IPS-15b (cell line): ENCODE data around the gene RFX5.

ENCODE experiments used
- H3K27me3 ChIP-seq: one replicate; pipeline ENCODE4 v1.6.1; 2013; ENCODE audit warnings: low read length; ENCODE audit not compliant: control insufficient read depth, insufficient read depth
- H3K36me3 ChIP-seq: one replicate; pipeline ENCODE4 v1.6.1; 2013; ENCODE audit warnings: low read length; ENCODE audit not compliant: control insufficient read depth, insufficient read depth
- H3K4me1 ChIP-seq: one replicate; pipeline ENCODE4 v1.6.1; 2013; ENCODE audit warnings: mild to moderate bottlenecking, low read length; ENCODE audit not compliant: control insufficient read depth, insufficient read depth
- H3K4me3 ChIP-seq: one replicate; pipeline ENCODE4 v1.5.1; 2013; ENCODE audit warnings: low read depth, low read length
- H3K9ac ChIP-seq: one replicate; pipeline ENCODE4 v1.6.1; 2013; ENCODE audit warnings: low read depth, mild to moderate bottlenecking, low read length
- H3K9me3 ChIP-seq: one replicate; pipeline ENCODE4 v1.6.1; 2013; ENCODE audit warnings: mild to moderate bottlenecking, low read length; ENCODE audit not compliant: control insufficient read depth, insufficient read depth

Gene RFX5

GRCh38 chr1:151371370-151372057, 24.5 kb upstream of the RFX5 start:
- Histone ChIP-seq H3K27me3 (no peaks in the 10 kb centered on the region), H3K9me3 (no peaks in the 10 kb centered on the region), H3K4me3 (peak overlapping the region; percentile 56), H3K4me1 (peaks cover 2% of the 10 kb centered on the region), H3K9ac (no peak overlapping the region), H3K36me3 (peaks cover 3% of the 10 kb centered on the region)

DNA sequence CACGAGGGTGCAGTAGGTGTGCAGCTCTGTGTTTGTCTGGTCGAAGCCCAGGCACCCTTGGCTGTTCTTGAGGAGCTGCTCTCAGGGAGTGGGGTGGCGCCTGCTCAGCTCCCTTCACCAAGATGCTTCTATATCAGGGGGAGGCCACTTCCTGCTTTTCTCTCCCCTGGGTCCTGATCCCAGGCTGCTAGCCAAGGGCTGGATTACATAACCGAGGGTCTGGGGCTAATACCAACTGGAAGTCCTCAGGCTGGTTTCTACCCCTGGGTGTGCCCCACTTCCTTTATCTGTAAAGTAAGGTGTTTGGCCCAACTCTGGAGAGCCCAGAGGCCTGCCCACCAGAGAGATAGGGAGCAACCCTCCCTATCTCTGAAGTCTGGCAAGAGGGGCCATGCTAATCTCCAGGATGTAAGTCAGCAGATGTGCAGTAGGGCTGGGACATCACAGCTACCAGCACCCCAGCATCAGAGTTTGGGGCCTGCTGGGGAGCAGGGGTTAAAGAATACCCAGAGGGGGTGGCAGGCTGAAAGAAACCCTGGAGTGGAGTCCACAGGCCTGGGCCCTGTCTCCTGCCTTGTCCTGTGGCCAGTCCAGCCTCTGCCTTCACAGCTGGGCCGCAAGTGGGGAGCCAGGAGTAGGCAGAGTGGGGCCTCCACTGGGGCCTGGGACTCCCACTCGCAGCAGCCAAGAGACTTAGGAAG, 23.3 kb upstream of the RFX5 start:
- H3K4me1 ChIP-seq: peaks cover 2% of the 10 kb centered on the region

DNA sequence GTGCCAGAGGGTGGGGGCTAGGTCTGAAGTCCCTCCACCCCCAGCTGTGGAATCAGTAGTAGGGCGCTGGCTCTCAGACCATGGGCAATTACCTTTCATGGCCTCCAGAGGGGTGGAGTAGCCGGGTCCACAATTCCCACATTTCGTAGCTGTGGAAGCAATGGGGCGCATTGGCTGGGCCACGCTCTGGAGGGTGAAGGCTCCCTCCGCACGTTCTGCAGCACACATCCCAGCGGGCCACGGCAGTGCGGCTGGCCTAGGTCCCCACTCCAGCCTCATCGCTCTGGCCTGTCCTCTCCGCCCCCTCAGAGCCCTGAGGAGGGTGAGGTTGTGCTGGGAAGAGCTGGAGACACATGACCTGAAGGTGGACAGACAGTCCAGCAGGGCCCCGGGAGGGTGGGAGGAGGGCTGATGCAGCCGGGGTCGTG, 22.6 kb upstream of the RFX5 start:
- Histone ChIP-seq H3K27me3 (no peaks in the 10 kb centered on the region), H3K4me1 (peaks cover 2% of the 10 kb centered on the region), H3K4me3 (no peak overlapping the region), H3K9ac (no peak overlapping the region), H3K36me3 (peaks cover 3% of the 10 kb centered on the region), H3K9me3 (no peaks in the 10 kb centered on the region)

More for the DNA sequence above, 23.3 kb upstream of the RFX5 start:
- Histone ChIP-seq H3K9me3 (no peaks in the 10 kb centered on the region), H3K27me3 (no peaks in the 10 kb centered on the region), H3K9ac (no peak overlapping the region), H3K36me3 (peaks cover 3% of the 10 kb centered on the region), H3K4me3 (no peak overlapping the region)

DNA sequence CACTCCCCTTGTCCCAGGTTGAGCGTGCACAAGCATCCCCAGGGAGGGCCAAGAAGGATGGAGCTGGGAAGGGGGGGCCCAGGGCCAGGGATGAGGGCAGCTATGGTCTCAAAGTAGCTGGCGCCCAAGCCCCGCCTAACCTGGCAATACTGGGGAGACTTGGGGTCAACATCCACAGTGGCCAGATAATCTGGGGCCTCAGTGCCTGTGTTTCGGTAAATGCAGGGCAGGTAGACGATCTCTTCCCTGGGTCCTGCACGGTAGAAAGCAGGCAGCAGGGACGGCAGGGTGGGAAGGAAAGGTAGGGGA, 22.2 kb upstream of the RFX5 start:
- Histone ChIP-seq H3K36me3 (peaks cover 5% of the 10 kb centered on the region), H3K9ac (no peak overlapping the region), H3K27me3 (no peaks in the 10 kb centered on the region), H3K9me3 (no peaks in the 10 kb centered on the region), H3K4me1 (peaks cover 2% of the 10 kb centered on the region), H3K4me3 (no peak overlapping the region)

DNA sequence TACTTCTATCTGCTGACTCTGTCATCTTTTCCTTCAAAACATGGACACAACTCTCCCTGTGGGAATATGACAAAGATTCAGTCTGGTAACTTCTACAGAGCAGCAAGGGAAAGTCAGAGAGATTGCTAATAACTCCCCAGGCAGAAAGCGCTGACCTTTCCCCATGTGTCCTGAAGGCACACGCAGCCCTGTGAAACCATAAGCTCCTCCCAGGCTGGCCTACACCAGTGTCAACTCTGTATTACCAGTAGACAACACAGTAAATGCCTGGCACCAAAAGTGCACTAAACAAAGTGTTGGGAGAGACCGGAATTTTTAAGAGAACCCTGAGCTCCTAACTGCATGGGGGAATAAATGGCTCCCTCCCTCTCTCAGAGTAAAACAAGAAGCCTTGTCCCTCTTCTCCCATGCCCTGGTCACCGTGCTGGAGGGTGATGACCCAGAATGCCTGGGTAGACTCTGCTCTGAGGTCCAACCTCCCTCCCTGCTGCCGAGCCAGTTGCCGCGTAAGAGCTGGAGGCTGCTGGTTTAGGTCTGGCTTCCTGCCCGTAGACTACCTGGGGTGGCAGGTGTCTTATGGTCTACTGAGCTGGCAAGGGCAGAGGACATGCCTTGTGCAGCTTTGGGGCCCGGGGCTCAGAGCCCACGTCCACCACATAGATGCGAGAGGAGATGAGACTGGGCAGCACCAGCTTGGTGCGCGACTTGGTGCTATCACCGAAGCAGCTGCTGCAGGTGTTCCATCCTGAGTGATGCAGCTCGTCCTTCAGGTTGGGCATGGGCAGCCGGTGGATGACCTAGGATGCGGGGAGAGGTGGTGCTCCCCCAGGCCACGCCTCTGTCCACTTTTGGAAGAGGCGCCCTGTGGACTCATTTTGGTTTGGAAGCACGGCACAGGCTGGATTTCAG, 21.6 kb upstream of the RFX5 start:
- Histone ChIP-seq H3K9ac (no peak overlapping the region), H3K36me3 (peaks cover 9% of the 10 kb centered on the region), H3K4me3 (no peak overlapping the region), H3K27me3 (no peaks in the 10 kb centered on the region), H3K4me1 (peaks cover 2% of the 10 kb centered on the region), H3K9me3 (no peaks in the 10 kb centered on the region)

- Histone ChIP-seq H3K27me3 (no peaks in the 10 kb centered on the region), H3K9ac (no peak overlapping the region), H3K4me1 (peaks cover 2% of the 10 kb centered on the region), H3K4me3 (no peak overlapping the region), H3K36me3 (peaks cover 11% of the 10 kb centered on the region), H3K9me3 (peaks cover 3% of the 10 kb centered on the region)
Measured at GRCh38 chr1:151367658-151368392, 20.8 kb upstream of the RFX5 start.

GRCh38 chr1:151364996-151365395, 17.9 kb upstream of the RFX5 start:
- peaks cover 11% of the 10 kb centered on the region for H3K36me3 ChIP-seq
- H3K9me3 ChIP-seq: peaks cover 13% of the 10 kb centered on the region
- H3K9ac ChIP-seq: no peak overlapping the region
- no peaks in the 10 kb centered on the region for H3K27me3 ChIP-seq
- H3K4me3 ChIP-seq: no peak overlapping the region
- no peaks in the 10 kb centered on the region for H3K4me1 ChIP-seq

DNA sequence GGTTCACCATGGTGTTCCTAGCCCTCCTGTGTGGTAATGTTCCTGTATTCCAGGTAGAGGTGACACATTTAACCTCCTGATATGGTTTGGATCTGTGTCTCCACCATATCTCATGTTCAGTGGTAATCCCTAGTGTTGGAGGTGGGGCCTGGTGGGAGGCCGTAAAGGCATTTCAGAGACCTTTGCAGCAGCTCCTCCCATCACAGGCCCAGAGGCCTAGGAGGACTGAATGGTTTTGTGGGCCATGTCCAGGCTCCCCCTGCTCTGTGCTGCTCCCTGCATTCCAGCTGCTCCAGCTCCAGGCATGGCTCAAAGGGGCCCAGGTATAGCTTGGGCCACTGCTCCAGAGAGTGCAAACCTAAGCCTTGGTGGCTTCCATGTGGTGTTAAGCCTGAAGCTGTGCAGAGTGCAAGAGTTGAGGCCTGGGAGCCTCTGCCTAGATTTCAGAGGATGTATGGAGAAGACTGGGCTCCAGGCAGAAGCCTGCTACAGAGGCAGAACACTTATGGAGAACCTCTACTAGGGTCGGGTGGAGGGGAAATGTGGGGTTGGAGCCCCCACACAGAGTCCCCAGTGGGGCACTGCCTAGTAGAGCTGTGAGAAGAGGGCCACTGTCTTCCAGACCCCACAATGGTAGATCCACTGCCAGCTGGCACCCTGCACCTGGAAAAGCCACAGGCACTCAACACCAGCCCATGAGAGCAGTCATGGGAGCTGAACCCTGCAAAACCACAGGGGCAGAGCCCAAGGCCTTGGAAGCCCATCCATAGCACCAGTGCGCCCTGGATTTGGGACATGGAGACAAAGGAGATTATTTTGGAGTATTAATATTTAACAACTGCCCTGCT, 15.5 kb upstream of the RFX5 start:
- H3K9me3 ChIP-seq: peaks cover 13% of the 10 kb centered on the region
- peaks cover 10% of the 10 kb centered on the region for H3K36me3 ChIP-seq
- no peaks in the 10 kb centered on the region for H3K4me1 ChIP-seq
- no peaks in the 10 kb centered on the region for H3K27me3 ChIP-seq
- H3K4me3 ChIP-seq: no peak overlapping the region
- no peak overlapping the region for H3K9ac ChIP-seq

DNA sequence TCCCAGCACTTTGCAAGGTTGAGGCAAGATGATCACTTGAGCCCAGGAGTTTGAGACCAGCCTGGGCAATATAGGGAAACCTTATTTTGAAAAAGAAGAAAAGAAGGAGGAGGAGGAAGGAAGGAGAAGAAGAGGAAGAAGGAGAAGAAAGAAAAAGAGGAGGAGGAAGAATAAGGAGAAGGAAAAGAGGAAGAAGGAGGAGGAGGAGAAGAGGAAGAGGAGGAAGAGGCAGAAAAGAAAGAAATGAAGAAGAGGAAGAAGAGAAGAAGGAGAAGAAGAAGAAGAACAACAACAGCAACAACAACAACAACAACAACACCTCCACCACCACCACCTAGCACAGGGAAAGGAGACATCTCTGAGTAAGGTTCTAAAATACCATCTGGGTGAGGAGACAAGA, 14.8 kb upstream of the RFX5 start:
- peaks cover 8% of the 10 kb centered on the region for H3K36me3 ChIP-seq
- no peaks in the 10 kb centered on the region for H3K27me3 ChIP-seq
- no peaks in the 10 kb centered on the region for H3K4me1 ChIP-seq
- no peak overlapping the region for H3K4me3 ChIP-seq
- no peak overlapping the region for H3K9ac ChIP-seq
- peaks cover 13% of the 10 kb centered on the region for H3K9me3 ChIP-seq

- Histone ChIP-seq H3K36me3 (no peaks in the 10 kb centered on the region), H3K9me3 (peaks cover 3% of the 10 kb centered on the region), H3K27me3 (no peaks in the 10 kb centered on the region), H3K9ac (no peak overlapping the region), H3K4me1 (no peaks in the 10 kb centered on the region), H3K4me3 (no peak overlapping the region)
Measured at GRCh38 chr1:151356696-151357095, 9.6 kb upstream of the RFX5 start.
